GM19324 (cell line): ENCODE data around the gene ZBTB7C.

Experiments used
- ATAC-seq: cut with Tn5 transposase; IDR thresholded peaks from one replicate; pipeline ENCODE4 v1.9.1; 2021; ENCODE audit warnings: mild to moderate bottlenecking, moderate library complexity; ENCODE audit not compliant: unreplicated experiment, low FRiP score

ZBTB7C gene

DNA sequence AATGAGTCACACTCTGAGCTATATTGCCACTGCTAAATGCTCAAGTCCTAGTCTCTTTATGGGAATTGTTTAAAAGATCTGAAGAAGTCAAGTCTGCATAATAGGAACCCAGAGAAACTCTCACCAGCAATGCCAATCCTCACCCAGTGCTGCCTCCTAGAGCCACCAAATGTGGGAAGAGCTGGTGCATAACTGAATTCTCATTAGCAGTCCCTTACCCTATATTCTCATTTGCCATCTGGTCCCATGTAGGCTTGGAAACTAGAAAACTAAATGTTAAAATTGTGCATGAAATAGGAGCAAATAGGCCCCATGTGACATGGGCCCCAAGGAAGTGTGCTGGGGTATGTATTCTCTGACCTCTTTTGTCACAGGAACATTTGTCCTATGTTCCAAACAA lies 254.4 kb downstream of the ZBTB7C start:
- ATAC-seq = no peak

- no peak for ATAC-seq
Observed at GRCh38 chr18:48153613-48154481, 255.3 kb downstream of the ZBTB7C start.

- no peak for ATAC-seq
Observed at GRCh38 chr18:48152549-48152948, 256.6 kb downstream of the ZBTB7C start.

GRCh38 chr18:48151421-48152065 lies 257.6 kb downstream of the ZBTB7C start:
- no peak for ATAC-seq

DNA sequence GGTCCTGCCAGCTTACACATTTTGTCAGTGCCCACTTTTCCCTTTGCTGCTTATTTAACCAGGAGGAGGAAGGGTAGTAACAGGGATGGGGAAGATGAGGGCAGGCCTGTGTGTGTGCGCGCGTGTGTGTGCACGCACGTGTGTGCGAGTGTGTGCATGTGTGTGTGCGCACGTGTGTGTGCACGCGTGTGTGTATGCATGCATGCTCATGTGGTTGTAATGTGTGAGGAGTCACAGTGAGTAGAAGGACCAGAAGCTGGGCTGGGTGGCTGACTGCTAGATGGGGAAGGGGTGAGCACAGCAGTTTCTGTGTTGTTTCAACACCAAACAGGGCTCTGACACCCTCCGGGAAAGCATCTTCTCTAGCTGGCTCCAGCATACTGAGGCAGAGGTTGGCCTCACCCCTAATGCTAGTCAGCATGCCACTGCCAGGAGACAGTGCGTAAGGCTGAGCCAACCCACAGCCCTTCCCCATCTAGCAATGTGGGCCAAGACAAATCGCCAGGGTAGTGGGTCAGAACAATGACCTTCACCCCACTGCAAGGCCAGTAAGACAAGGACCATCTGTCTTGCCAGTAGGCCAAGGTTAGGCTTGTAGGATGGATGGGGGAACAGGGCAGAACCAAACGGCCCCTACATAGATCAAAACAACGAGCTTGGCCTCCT lies 260.0 kb downstream of the ZBTB7C start:
- no peak for ATAC-seq

DNA sequence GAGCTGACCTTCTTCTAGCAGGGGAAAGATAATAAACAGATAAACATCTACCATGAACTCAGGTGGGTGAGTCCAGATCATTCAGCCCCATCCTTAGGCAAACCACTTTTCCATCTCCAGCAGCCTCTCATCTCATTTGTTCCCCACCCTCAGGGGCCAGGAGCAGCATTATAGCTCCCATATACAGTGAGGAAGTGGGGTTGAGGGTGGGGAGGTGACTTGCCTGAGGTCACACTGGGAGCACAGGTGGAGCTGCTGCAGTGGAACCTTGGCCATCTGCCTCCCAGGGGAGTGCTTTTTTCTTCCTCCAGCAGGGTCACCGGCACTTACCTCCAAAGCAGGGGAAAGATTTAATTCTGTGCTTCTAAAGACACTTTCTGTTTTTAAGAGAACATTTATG lies 266.2 kb downstream of the ZBTB7C start:
- ATAC-seq = no peak

DNA sequence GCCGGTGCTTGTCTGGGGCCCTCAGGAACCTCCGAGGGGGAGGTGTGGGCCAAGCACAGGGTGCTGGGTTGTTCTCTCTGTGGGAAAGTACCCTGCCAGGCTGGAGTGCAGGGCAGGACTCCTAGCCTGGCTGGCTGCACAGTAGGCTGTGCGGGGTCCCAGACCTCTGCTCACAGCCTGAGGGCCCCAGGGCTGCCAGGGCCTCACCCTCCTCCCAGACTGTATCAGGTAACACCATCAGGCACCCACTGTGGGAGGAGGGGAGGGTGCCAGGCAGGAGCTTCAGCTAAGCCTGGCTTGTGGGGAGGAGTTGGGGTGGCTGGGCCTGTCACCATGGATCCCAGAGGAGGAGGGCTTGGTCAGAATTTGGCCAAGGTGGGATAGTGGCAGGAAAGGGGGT lies 266.8 kb downstream of the ZBTB7C start:
- ATAC-seq = no peak

- no peak for ATAC-seq
Observed at GRCh38 chr18:48140731-48141130, 268.5 kb downstream of the ZBTB7C start.

DNA sequence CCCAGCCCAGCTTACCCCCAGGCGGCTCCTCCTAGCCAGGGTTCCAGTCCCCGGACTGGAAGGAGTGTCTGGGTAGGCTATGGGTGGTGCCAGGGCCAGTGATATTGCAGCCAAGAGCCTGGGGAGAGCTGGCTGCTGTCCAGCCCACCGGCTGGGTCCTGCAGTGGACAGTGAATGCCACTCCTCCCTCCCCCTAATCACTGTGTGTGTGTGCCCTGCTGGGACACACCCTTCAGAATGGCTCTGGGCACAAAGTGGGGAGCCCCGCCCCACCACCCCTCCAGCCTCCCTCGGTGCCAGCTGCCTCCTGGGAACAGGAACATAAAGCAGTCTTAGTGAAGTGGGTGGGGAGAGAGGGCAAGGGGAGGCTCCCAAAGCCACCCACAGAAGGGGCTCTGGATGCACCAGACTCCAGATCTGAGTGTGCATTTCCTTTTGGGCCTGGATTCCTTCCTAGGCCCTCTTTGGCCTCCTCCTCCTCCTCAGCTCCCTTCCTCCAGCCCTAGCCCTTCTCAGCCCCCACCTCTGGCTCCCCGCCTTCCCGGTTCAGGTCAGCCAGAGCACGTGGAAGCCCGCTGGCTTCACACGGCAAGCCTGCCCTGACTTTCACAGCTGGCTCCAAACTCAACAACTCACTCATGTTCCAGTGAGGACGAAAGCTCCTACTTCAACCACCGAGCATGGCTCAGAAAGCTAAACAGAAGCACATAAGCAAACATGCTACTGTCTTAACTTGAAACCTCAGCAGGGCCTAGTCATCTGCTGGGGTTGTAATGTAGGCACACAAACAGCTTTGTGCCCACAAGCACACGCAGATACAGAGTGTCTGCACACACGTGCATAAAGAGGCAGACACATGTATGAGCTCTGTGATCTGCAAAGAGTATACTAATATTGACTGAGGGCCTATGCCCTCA lies 269.5 kb downstream of the ZBTB7C start:
- ATAC-seq = no peak

- ATAC-seq = no peak
Observed at GRCh38 chr18:48138660-48139430, 270.3 kb downstream of the ZBTB7C start.

GRCh38 chr18:48138210-48138609 lies 271.0 kb downstream of the ZBTB7C start:
- ATAC-seq = no peak

DNA sequence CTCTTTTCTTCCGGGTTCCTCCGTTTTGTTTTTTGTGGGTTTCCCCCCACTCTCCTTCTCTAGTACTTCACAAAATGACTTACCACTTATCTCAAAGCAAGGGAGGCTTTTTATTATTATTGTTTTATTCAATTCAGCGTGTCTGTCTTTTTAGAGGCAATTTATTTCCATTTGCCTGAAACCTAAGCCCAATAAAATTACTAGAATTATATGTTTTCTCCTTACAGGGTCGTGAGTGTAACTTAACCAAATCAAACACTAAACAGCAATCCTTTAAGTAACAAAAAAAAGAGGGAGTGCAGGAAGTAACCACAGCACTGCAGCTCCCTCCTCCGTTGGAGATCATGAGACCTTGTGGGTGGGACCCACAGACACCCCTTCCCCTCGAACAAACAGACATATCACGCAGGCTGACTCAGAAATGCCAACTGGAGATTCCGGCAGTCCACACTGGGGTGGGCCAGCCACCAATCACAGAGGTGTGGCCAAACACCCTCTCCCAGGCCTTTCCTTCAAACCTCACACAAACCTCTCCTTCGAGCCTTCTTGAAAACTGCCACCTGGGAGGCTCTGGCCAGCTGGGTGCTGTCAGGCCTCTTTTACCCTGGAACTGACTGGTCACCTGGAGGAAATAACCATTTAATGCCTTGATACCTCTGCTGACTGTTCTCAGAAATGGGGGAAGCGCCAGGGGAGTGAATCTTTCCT lies 271.7 kb downstream of the ZBTB7C start:
- no peak for ATAC-seq

- no peak for ATAC-seq
Observed at GRCh38 chr18:48136827-48137373, 272.3 kb downstream of the ZBTB7C start.

GRCh38 chr18:48136051-48136826 lies 272.9 kb downstream of the ZBTB7C start:
- no peak for ATAC-seq

GRCh38 chr18:48135436-48135966 lies 273.7 kb downstream of the ZBTB7C start:
- no peak for ATAC-seq

DNA sequence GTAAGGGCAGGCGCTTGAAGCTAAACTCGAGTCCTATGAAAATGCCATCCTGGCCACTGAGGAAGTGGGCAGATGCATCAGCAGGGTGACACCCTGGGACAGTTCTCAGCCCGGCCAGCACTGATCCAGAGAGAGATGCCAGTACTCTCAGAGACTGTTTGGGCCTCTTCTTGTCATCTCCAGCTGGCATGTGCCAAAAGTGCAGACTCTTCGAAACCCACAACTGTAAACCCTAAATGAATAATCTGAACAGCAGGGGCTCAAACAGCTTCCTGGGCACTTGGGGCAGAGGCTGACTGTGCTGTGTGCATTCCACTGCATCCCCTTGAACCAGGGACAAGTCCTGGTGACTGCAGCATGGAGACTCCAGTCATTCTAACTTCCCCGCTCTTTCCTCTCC lies 274.6 kb downstream of the ZBTB7C start:
- ATAC-seq = no peak

DNA sequence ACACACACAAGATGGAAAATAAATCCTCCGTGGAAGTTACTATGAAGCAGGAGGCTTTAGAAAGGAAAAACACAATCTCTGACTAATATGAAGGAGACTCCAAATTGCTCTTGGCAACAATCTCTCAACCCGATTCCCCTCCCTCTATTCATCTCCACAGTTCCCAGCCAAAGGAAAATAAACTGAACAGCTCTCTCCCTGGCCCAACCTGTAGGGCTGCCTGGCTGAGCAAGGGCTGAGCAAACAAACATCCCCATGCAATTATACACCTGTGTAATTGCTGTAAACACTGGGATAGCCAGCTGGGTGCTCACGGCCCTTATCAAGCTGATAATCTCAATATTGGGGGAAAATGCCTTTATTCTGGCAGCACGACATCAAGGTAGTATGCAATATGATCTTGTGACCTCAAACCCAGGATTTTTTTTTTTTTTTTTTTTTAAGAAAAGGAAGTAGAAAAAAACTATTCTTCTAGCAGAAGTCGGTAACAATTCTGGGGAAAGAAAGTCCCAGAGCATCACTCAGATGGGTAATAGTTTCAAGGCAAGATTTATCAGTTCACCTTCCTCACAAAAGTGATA lies 275.4 kb downstream of the ZBTB7C start:
- ATAC-seq = no peak
